Activated naive CD8-positive, alpha-beta T cell treated with anti-CD3 and anti-CD28 coated beads, Interleukin-2, amount 50 U/mL, for 24 hours (primary cell): ENCODE measurements around the gene UVRAG.
"Not testable (repeated sequence)": the region's sequence is repeated elsewhere in the genome, so short reads cannot be mapped to it uniquely, and the experiment has no call there.

ENCODE experiments used
- ATAC-seq: fragments of 150-1000 bp; cut with Tn5 transposase; one replicate; pipeline ENCODE4 v1.10.0; 2021
- DNase-seq: peaks from one replicate; pipeline ENCODE4 v3.0.0; 2021
- H3K27ac Mint-ChIP-seq: one replicate; pipeline ENCODE4 v1.8.0; 2021; ENCODE audit warnings: mild to moderate bottlenecking, mixed read lengths
- H3K27me3 Mint-ChIP-seq: one replicate; pipeline ENCODE4 v1.8.0; 2021; ENCODE audit warnings: mixed read lengths
- H3K36me3 Mint-ChIP-seq: one replicate; pipeline ENCODE4 v1.8.0; 2021; ENCODE audit warnings: low read depth, mixed read lengths
- H3K4me1 Mint-ChIP-seq: one replicate; pipeline ENCODE4 v1.8.0; 2021; ENCODE audit warnings: mixed read lengths
- H3K4me3 Mint-ChIP-seq: one replicate; pipeline ENCODE4 v1.8.0; 2021; ENCODE audit warnings: mild to moderate bottlenecking, moderate library complexity, mixed read lengths
- H3K9me3 Mint-ChIP-seq: one replicate; pipeline ENCODE4 v1.8.0; 2021; ENCODE audit warnings: mixed read lengths

The UVRAG gene

DNA sequence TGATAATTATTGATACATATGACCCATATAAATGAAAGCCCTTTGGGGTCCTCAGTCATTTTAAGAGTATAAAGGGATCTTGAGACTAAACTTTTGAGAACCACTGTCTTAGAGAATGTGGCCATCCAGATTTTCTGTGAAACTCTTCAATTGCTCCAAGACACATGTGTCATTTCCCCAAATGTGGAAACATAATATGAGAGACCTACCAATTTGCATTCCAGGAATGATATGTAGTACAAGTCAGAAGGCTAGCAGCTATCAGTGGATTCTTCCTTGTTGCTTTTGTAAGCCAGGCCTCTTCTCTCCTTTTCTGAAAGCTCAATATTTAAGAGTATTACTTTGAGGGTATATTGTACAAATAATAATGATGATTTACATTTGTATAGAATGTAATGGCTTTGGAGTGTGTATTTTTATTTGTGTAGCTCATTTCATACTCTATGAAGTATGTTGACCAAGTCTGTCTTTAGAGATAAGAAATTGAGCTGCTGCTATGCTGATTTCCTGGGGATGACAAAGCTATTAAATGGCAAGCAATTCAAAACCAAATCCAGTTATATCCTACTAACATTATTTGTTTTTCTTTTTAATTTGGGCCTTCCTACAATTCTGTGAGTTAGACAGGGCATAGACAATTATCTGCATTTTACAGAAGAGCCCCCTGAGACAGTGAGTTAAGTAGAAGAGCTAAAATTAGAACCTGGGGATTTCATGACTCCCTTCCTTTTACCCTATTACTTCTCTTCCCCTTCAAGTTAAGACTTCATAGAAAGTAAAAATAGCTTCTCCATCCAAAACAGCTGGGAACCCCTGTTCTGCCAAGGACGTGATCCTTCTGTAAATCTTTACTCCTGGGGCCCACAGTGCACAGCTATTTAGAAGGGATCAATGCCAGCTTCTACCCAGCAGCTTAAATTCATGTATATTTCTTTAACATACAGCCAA is 259.4 kb downstream of the UVRAG start:
- peaks cover 7% of the 10 kb centered on the region for H3K4me1 Mint-ChIP-seq
- no peaks in the 10 kb centered on the region for H3K9me3 Mint-ChIP-seq
- DNase-seq (no peak), ATAC-seq (no peak)
- H3K27me3 Mint-ChIP-seq = no peaks in the 10 kb centered on the region
- no peak overlapping the region for H3K27ac Mint-ChIP-seq
- no peak overlapping the region for H3K4me3 Mint-ChIP-seq
- peaks cover 9% of the 10 kb centered on the region for H3K36me3 Mint-ChIP-seq

DNA sequence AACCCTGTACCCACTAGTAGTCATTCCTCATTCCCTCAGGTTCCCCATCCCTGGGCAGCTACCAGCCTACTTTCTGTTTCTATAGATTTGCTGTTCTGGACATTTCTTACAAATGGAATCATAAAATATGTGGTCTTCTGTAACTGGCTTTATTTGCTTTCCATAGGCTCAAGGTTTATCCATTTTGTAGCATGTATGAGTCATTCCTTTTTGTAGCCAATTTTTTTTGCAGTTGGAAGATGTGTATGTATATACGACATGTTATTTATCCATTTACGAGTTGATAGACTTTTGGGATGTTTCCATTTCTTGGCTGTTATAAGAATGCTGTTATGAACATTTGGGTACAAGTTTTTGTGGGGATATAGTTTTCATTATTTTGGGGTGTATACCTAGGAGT is 260.7 kb downstream of the UVRAG start:
- Mint-ChIP-seq H3K36me3 (peaks cover 9% of the 10 kb centered on the region), H3K4me1 (peaks cover 7% of the 10 kb centered on the region), H3K9me3 (no peaks in the 10 kb centered on the region), H3K4me3 (no peak overlapping the region), H3K27me3 (no peaks in the 10 kb centered on the region), H3K27ac (no peak overlapping the region)
- ATAC-seq (no peak), DNase-seq (no peak)

DNA sequence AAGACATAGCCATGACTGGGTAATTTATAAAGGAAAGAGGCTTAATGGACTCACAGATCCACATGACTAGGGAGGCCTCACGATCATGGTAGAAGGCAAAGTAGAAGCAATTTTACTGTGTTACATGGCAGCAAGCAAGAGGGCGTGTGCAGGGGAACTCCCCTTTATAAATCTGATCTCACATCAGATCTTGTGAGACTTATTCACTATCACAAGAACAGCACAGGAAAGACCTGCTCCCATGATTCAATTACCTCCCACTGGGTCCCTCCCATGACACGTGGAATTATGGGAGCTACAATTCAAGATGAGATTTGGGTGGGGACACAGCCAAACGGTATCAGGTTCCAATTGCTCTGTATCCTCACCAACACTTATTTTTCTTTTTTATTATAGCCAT is 261.2 kb downstream of the UVRAG start:
- H3K27ac Mint-ChIP-seq, H3K36me3 Mint-ChIP-seq, H3K9me3 Mint-ChIP-seq, H3K4me1 Mint-ChIP-seq, DNase-seq, ATAC-seq, H3K27me3 Mint-ChIP-seq, H3K4me3 Mint-ChIP-seq: not testable (repeated sequence)

DNA sequence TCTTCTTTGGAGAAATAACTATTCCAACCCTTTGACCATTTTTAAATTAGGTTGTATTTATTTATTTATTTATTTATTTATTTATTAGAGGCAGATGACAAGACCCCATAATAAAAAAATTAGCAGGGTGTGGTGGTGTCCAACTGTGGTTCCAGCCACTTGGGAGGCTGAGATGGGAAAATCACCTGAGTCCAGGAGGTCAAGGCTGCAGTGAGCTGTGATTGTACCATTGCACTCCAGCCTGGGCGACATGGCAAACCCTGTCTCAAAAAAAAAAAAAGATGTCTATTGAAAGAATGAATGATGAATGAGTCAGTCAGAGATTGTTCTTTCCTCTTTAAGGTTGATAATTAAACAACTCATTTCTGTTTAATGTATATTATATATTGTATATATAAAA is 261.7 kb downstream of the UVRAG start:
- Mint-ChIP-seq H3K9me3 (no peaks in the 10 kb centered on the region), H3K4me3 (no peak overlapping the region), H3K27ac (no peak overlapping the region), H3K27me3 (no peaks in the 10 kb centered on the region), H3K36me3 (peaks cover 9% of the 10 kb centered on the region), H3K4me1 (peaks cover 7% of the 10 kb centered on the region)
- ATAC-seq = no peak
- no peak for DNase-seq

DNA sequence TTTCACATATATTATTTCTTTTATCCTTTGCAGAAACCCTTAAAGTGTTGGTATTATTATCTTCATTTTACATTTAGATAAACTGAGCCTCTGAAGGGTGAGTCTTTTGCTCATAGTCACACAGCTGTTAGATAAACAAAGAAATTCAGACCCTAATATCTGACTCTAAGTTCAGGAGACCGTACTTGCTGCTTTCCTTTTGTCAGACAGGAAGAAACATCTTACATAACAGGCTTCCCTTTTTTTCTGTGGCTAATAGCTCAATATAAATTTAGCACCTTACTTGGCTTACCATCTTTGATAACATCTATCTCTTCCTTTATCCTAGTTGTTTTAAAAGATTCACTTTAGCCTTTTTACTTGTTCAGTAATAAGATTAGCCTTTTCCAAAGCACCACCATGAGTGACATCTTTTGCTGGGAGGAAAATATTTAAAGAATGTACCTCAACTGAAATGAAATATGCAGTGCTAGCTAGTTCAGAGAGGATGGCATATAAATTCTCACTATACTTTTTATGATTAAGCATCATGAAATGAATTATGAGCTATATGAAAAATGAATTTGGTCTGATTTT is 262.7 kb downstream of the UVRAG start:
- H3K27ac Mint-ChIP-seq = no peak overlapping the region
- no peak overlapping the region for H3K4me3 Mint-ChIP-seq
- no peaks in the 10 kb centered on the region for H3K27me3 Mint-ChIP-seq
- peaks cover 9% of the 10 kb centered on the region for H3K36me3 Mint-ChIP-seq
- H3K9me3 Mint-ChIP-seq = no peaks in the 10 kb centered on the region
- ATAC-seq = no peak
- peaks cover 7% of the 10 kb centered on the region for H3K4me1 Mint-ChIP-seq
- no peak for DNase-seq

DNA sequence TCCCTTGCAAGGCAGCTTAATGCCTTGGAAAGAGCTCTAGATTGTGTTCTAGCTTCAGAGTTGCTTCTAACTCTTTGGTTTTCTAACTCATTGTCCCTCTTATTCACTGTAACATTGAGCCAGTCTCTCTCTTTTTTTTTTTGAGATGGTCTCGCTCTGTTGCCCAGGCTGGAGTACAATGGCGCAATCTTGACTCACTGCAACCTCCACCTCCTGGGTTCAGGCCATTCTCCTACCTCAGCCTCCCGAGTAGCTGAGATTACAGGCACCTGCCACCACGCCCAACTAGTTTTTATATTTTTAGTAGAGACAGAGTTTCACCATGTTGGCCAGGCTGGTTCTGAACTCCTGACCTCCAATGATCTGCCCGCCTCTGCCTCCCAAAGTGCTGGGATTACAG is 266.1 kb downstream of the UVRAG start:
- not testable (repeated sequence) for H3K4me3 Mint-ChIP-seq

DNA sequence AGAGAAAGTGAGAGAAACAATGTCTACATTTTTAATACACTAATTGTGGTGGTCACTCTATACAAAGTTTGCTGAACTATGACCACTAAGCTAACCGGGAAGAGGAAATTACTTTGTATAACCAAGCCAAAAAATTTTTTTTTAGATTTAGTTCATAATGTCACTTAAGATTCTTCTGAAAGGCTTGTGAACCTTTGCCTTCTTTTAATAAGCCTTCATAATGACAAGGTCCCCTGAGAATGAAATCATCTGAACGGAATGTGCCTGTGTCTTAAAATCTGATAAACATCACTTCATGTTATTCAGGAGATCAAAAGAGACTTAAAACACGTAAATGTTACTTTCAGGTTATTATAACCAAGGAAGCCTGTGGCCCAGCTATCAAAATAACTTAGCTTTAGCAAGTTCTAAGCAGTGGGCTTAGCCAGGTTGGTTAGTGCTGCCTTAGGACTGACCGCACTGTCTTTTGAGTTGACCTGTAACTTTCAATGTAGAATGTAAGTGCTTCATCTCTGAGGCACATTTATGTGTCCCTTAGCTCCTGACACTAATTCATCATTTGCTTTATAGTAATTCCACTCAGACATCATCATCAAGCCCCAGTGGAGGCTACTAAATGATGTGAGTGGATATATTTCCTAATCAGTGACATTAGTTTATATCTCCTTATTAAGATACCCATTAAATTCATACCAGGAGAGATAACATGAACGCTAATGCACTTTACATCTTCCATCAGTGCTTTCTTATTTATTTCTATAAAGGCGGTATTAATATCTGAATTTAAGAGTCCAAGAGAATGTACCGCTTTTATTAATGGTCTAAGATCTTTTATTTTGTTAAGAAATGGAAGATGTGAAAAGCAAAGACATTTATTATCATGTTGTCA is 268.8 kb downstream of the UVRAG start:
- H3K9me3 Mint-ChIP-seq = no peaks in the 10 kb centered on the region
- ATAC-seq (no peak), DNase-seq (no peak)
- peaks cover 18% of the 10 kb centered on the region for H3K36me3 Mint-ChIP-seq
- H3K4me1 Mint-ChIP-seq = no peaks in the 10 kb centered on the region
- no peak overlapping the region for H3K4me3 Mint-ChIP-seq
- no peaks in the 10 kb centered on the region for H3K27me3 Mint-ChIP-seq
- H3K27ac Mint-ChIP-seq = no peak overlapping the region

More for the DNA sequence above, 266.1 kb downstream of the UVRAG start:
- H3K36me3 Mint-ChIP-seq, H3K27me3 Mint-ChIP-seq, H3K4me1 Mint-ChIP-seq, H3K9me3 Mint-ChIP-seq, ATAC-seq, H3K27ac Mint-ChIP-seq, DNase-seq: not testable (repeated sequence)

DNA sequence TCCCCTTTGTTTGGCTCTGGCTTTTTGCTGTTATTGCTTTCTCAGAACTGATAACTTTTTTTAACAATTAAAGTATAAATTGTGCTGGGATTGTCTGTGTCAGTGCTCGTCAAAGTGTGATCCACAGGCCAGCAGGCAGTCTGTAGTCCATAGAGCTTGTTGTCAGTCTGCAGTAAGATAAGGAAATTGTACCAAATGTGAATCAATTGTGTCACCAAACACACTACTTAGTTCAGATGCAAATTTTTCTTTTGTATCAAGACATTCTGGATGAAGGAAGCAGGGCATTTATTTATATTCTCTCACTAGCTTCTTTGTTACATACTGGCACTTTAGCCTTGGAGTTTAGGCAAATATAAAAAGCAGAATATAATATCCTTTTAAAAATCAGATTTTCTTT is 270.3 kb downstream of the UVRAG start:
- no peaks in the 10 kb centered on the region for H3K4me1 Mint-ChIP-seq
- H3K9me3 Mint-ChIP-seq = peaks cover 7% of the 10 kb centered on the region
- H3K27ac Mint-ChIP-seq = no peak overlapping the region
- H3K4me3 Mint-ChIP-seq = no peak overlapping the region
- peaks cover 21% of the 10 kb centered on the region for H3K36me3 Mint-ChIP-seq
- DNase-seq (no peak), ATAC-seq (no peak)
- no peaks in the 10 kb centered on the region for H3K27me3 Mint-ChIP-seq

DNA sequence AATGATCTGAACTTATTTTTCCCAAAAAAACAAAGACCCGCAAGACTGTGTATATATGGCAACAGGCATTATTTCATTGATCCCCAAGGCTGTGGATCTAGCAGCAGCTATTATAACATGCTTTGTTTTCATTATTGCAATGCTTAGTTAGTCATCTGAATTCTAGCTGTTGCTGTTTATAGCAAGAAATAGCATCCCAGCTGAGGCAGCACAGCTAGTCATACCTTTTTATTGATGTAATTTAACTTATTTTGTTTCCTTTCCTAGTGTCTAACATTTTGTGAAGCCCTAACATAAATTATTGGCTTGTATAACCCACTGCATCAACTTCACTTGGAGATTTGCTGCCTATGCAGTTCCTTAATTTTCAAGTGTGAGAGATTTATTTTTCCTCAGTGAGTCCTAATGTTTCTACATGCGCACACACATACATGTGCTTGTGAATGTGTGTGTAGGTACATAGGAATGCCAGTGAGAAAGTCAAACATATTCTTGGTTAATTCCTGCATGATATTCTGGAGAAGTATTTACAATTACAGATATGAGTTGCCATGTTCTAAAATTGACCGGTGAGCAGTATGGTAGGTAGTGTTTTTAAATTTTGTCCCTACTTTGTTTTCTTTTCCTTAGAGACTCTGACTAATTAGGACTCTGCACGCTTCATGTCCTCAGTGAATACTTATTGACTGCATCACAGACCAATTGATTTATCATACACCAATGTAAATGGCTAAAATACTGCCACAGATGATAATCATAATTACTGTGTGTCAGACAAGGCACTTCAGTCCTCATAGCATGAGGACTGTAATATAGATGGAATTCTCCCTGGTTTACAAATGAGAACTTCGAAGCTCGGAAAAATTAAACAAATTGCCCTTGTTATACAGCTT is 272.0 kb downstream of the UVRAG start:
- ATAC-seq = no peak
- peaks cover 33% of the 10 kb centered on the region for H3K36me3 Mint-ChIP-seq

DNA sequence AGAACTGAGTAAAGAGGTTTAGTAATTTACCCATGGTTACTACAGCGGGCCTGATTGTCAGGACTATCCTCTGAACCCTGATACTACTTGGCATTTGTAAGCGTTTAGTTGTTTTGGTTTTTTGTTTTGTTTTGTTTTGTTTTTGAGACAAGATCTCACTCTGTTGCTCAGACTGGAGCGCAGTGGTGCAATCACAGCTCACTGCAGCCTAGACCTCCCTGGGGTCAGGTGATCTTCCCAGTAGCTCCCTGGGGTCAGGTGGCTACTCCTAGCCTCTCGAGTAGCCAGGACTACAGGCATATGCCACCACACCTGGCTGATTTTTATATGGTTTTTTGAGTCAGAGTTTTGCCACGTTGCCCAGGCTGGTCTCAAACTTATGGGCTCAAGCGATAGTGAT is 272.7 kb downstream of the UVRAG start:
- no peak overlapping the region for H3K27ac Mint-ChIP-seq
- no peaks in the 10 kb centered on the region for H3K4me1 Mint-ChIP-seq
- no peaks in the 10 kb centered on the region for H3K27me3 Mint-ChIP-seq
- DNase-seq (no peak), ATAC-seq (no peak)
- H3K36me3 Mint-ChIP-seq = peaks cover 37% of the 10 kb centered on the region
- no peak overlapping the region for H3K4me3 Mint-ChIP-seq
- H3K9me3 Mint-ChIP-seq = peaks cover 21% of the 10 kb centered on the region

More for the DNA sequence above, 272.0 kb downstream of the UVRAG start:
- Mint-ChIP-seq H3K4me3 (no peak overlapping the region), H3K9me3 (peaks cover 21% of the 10 kb centered on the region), H3K27ac (no peak overlapping the region), H3K4me1 (no peaks in the 10 kb centered on the region), H3K27me3 (no peaks in the 10 kb centered on the region)
- no peak for DNase-seq

DNA sequence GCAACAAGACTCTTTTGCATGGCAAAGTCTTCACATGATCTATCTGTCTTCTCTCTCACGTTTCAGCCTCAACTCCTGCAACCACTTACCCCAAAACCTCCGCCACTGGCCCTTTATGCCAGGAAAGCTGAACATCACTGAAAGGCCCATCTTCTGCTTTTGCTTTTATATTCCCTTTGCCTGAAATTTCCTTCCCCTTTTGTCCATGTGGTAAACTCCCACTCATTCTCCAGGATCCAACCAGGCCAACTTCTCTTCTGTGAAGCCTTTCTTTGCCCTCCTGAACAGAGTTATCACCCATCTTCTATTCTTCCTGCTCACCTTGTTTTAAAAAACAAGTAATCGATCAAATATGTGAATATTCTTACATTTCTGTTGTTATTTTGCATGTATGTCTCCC is 273.5 kb downstream of the UVRAG start:
- no peak for ATAC-seq
- no peak overlapping the region for H3K4me3 Mint-ChIP-seq
- no peaks in the 10 kb centered on the region for H3K27me3 Mint-ChIP-seq
- H3K4me1 Mint-ChIP-seq = no peaks in the 10 kb centered on the region
- peaks cover 21% of the 10 kb centered on the region for H3K9me3 Mint-ChIP-seq
- no peak for DNase-seq
- H3K36me3 Mint-ChIP-seq = peaks cover 39% of the 10 kb centered on the region
- no peak overlapping the region for H3K27ac Mint-ChIP-seq

DNA sequence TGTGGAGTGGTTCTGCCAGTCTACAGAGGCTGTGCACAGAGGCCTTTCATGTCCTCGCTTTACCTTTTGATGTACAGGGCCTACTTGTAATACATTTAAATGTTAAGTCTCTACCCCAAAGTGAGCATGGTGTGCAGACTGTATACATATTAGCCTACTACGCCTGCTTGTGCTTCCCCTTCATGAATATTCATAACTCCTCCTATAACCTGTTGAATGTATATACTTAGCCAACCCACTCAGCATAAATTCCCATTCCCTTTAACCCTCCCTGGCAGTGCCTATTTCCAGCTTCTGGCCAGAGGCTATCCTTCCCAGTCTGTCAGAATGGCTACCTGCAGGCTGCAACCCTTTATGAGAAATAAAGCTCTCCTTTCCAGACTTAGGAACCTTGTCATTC is 275.2 kb downstream of the UVRAG start:
- peaks cover 21% of the 10 kb centered on the region for H3K9me3 Mint-ChIP-seq
- peaks cover 39% of the 10 kb centered on the region for H3K36me3 Mint-ChIP-seq
- H3K4me3 Mint-ChIP-seq = no peak overlapping the region
- H3K4me1 Mint-ChIP-seq = no peaks in the 10 kb centered on the region
- ATAC-seq (no peak), DNase-seq (no peak)
- H3K27ac Mint-ChIP-seq = no peak overlapping the region
- H3K27me3 Mint-ChIP-seq = no peaks in the 10 kb centered on the region

DNA sequence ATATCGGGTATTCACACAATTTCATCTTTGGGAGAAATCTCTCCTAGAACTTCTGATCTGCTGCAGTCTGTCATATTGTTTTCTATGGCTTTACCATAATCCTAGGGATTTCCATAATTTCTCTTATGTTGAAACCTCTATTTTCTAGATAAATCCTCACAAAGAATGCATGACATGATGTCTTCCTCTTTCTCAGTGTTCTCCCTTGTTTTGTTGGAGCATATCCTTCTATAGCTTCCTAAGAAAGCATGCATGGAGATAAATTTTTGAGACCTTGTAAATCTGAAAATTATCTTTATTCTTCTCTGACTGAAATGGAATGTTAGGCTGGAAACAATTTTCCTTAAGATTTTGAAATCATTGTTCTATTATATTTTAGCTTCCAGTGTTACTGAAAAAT is 275.8 kb downstream of the UVRAG start:
- H3K9me3 Mint-ChIP-seq = peaks cover 21% of the 10 kb centered on the region
- no peak overlapping the region for H3K4me3 Mint-ChIP-seq
- H3K4me1 Mint-ChIP-seq = no peaks in the 10 kb centered on the region
- H3K27ac Mint-ChIP-seq = no peak overlapping the region
- no peak for DNase-seq
- ATAC-seq = no peak
- H3K27me3 Mint-ChIP-seq = no peaks in the 10 kb centered on the region
- H3K36me3 Mint-ChIP-seq = peaks cover 39% of the 10 kb centered on the region

DNA sequence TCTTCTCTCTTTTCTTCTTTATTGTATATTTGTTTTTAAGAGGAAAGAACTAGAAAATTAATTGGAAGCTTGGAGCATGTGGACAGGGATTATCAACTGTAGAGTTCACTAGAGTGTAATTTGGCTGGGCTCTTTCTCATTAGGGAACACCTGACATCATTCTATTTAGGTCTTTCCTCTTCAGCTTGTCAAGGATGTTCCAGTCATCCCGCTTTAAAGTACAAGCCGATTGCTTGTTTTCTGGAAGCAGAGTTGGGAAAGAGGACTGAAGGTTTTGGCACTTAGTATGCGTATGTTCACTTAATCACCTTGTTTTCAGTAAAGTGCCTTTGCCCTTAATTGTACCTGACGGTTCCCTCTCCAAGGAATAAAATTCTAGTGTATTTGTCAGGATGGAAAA is 279.7 kb downstream of the UVRAG start:
- no peak for DNase-seq
- no peaks in the 10 kb centered on the region for H3K4me1 Mint-ChIP-seq
- H3K9me3 Mint-ChIP-seq = peaks cover 19% of the 10 kb centered on the region
- no peak for ATAC-seq
- H3K36me3 Mint-ChIP-seq = peaks cover 25% of the 10 kb centered on the region
- H3K4me3 Mint-ChIP-seq = no peak overlapping the region
- no peak overlapping the region for H3K27ac Mint-ChIP-seq
- no peaks in the 10 kb centered on the region for H3K27me3 Mint-ChIP-seq
